Dedifferentiated amniotic fluid mesenchymal stem cell (primary cell): ENCODE results near the gene ZCCHC24.
"Not testable (repeated sequence)": the region's sequence is repeated elsewhere in the genome, so short reads cannot be mapped to it uniquely, and the experiment has no call there.

Experiments
- DNase-seq: peaks from one replicate; pipeline ENCODE4 v3.0.0-alpha.2; 2016; ENCODE audit errors: extremely low spot score

ZCCHC24 gene

DNA sequence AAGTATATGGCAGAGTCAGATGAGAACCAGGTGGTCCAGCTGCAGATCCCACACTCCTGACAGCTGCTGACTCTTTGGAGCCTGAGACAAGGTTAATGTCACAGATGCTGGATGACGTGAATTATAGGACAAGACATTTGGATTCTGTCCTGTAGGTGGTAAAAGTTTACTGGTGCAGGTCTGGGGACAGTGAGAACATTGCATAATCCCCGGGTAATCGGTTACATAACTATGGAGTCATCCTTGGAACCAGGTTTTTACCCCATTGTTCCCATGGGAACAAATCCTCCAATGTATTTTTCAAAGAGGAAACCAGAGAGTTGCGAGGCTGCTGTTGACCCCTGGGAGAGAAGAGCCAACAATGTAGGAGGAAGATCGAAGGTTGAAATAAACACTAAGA is 27.5 kb upstream of the ZCCHC24 start:
- DNase-seq: no peak

DNA sequence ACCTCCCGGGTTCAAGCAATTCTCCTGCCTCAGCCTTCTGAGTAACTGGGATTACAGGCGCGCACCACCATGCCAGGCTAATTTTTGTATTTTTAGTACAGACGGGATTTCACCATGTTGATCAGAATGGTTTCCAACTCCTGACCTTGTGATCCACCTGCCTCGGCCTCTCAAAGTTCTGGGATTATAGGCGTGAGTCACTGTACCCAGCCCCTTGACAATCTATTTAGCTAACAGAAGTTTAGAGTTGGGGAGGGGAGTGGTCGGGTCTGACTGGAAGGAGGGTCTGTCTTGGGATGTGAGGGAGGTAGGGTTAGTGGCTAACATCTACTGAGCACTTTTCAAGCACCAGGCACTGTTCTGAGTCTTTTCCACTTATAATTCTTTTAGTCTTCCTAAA is 27.0 kb upstream of the ZCCHC24 start:
- no peak for DNase-seq

DNA sequence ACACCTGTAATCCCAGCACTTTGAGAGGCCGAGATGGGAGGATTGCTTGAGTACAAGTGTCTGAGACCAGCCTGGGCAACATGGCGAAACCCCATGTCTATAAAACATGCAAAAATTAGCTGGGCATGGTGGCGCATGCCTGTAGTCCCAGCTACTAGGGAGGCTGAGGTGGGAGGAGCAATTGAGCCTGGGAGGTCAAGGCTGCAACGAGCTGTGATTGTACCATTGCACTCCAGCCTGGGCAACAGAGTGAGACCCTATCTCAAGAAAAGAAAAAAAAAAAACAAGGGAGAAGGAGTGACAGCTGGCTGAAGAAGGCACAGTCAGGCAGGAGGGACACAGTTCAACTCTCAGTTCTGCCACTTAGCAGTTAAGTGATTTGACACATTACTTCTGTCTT is 26.4 kb upstream of the ZCCHC24 start:
- DNase-seq: no peak

DNA sequence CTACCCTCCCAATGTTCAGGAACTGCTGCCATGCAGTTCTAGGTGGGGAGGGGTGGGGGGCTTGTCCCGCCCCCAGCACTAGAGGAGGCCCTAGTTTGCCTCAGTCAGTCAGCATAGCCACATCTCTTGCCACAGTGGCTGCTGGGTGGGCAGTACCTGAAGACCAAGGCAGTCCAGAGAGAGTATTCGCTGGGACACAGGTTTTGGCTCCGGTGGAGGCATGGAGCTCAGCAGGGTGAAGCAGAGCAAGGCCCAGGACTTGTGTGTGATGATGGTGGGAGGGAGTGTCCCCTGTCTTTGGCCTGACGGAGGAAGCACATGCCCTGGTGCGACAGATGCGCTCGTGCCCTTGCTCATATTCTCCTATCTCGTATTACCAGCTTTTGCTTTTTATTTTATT is 24.7 kb upstream of the ZCCHC24 start:
- DNase-seq: no peak

DNA sequence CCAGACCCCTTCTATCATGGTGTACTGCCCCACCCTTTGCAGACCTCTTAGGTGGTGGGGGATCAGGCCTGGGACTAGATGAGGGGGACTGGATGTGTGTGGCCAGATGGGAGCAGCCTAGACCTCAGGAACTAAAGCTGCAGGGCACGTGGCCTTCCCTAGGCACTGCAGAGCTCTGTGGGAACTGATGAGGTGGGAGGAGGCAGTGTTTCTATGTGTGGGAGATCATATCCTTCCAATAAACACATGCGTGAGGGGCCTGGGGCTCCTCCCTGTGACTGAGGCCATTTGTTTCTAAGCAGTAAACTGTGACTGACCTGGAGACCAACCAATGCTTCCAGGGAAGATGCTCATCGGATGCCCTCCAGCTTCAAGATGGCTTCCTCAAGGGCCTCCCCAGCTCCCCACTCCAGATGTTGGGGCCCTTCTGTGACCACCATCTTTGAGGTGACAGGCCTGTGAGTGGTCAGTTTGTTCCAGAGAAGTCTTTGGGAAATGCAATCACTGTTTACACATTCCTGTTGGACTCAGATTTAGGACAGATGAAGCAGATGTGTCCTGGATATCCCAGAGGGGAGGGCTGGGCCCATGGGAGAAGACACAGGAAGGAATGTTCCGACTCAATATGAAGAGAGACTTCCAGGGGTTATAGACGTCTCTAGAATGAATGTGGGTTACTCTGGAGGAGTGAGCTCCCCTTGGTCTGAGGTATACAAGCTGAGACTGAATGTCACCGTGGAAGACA is 23.6 kb upstream of the ZCCHC24 start:
- DNase-seq: no peak

DNA sequence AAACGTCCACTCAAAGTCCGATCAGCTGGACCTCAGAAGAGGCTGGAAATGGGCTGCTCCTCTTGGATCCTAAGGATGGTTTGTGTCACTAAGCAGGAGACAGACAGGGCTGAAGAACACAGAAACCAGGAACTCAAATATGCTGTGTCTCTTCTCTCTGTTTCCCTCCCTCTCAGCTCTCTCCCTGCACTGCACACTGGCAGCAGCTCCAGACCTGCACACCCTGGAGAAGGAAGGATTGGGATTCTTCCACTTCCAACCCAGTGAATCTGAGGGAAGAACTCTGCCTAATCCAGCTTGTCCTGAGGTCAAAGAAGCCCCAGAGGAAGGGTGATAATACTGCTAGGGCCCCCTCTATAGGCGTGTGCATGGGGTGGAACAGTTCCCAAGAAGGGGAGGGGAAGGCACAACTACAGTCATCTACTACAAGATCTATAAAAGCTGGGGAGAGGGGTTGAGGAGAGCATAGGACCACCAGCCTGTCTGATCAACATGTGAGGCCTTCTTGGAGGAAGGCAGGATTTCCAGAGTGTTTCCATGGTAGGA is 22.7 kb upstream of the ZCCHC24 start:
- no peak for DNase-seq

DNA sequence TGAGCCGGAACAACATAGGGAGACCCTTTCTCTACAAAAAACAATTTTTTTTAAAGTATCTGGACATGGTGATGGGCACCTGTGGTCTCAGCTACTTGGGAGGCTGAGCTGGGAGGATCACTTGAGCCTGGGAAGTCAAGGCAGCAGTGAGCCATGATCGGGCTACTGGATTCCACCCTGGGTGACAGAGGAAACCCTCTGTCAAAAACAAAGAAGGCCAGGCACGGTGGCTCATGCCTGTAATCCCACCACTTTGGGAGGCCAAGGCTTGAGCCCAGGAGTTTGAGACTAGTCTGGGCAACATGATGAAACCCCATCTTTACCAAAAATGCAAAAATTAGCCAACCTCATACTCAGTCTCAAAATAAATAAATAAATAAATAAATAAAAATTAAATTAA is 19.9 kb upstream of the ZCCHC24 start:
- no peak for DNase-seq

GRCh38 chr10:79463578-79464496 is 18.4 kb upstream of the ZCCHC24 start:
- no peak for DNase-seq

DNA sequence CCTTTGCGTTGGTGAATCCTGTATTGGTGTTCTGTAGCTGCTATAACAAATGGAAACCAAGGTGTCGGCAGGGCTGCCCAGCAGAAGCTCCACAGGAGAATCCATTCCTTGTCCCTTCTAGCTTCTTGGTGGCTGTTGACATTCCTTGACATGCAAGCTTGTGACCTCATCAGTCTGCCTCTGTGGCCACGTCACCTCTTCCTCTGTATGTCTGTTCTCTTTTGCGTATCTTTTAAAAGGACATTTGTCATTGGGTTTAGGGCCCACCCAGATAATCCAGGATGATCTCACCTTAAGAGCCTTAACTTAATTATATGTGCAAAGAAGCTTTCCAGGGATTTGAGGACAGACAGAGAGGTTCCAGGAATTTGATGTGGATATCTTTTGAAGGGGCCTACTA is 15.3 kb upstream of the ZCCHC24 start:
- DNase-seq: no peak

- no peak for DNase-seq
Measured at GRCh38 chr10:79459243-79459642, 13.8 kb upstream of the ZCCHC24 start.

DNA sequence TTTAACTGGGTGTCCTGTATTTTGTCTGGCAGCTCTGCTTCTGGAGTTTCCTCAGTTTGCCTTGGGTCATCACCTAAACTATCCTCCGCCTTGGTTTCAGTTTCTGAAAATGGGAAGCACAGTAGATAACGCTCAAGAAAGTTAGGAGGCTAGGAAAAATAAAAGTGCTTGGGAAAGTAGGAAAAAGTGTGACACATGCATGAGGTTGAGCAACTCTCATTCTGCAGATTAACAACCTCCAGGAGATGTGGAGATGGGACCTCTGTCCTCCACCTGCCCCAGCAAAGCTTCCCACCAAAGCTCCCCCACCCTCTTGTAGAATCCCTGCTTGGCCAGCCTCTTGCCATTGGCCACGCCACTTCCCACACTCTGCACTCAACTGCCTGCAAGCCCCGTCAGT is 13.1 kb upstream of the ZCCHC24 start:
- no peak for DNase-seq

DNA sequence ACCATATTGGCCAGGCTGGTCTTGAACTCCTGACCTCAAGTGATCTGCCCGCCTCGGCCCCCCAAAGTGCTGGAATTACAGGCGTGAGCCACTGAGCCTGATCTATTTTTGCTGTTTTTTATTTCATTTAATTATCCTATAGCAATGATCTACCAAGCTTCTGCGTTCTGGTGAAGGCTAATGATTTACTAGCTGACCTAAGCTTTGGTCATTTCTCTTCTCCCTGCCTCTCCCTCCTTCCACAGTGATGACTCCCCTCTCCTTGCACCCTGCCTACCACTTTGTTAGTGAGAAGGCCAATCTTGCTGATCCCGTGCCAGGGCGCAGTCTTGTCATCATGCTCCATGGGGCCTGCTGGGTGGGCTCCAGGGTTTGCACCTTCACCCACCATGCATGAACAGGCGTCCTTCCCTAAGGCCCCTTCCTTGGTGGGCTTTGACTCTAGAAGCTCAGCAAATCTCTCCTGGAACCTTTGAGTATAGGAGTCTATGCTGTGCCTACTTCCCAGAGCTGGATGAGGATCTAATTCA is 11.9 kb upstream of the ZCCHC24 start:
- DNase-seq: no peak

DNA sequence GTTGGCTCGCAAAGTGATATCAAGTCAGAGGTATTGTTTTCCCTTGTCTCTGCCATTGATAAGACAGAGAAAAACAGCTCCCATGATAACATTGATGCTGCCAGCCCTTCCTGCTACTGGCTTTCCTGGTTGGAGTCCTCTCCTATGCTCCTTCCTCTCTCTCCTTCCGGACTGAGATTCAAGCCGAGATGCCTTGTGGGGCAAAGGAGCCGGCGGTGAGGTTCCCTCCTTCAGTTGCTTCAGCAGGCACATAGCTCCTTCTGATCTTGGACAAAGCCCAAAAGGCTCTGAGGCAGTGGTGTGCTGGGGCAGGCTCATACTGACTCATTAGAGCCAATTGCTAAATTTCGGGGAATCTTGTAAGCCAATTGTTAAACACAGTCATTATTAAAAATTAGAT is 8.8 kb upstream of the ZCCHC24 start:
- DNase-seq: peak; percentile 43

GRCh38 chr10:79453392-79453791 is 8.0 kb upstream of the ZCCHC24 start:
- DNase-seq: no peak

DNA sequence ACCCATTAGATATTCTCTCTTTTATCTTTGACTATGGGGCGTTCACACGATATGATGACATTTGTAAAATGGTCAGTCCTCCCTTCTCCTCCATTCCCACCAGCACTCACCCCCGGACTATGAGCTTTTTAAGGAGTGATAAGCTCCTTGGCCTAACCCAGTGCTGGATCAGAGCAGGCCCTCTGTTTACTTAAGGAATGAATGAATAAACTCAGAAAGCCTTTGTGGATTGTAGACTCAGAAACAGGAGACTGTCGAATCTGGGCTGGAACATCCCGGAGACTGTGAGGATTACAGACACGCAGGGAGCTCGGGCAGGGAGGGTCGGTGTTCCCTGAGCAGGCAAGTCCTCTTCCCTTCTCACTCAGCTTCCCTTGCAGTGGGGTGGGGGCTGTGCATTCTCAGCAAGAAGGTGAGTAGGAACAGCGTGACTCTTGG is 6.8 kb upstream of the ZCCHC24 start:
- no peak for DNase-seq

GRCh38 chr10:79451046-79451699 is 5.7 kb upstream of the ZCCHC24 start:
- DNase-seq: no peak

DNA sequence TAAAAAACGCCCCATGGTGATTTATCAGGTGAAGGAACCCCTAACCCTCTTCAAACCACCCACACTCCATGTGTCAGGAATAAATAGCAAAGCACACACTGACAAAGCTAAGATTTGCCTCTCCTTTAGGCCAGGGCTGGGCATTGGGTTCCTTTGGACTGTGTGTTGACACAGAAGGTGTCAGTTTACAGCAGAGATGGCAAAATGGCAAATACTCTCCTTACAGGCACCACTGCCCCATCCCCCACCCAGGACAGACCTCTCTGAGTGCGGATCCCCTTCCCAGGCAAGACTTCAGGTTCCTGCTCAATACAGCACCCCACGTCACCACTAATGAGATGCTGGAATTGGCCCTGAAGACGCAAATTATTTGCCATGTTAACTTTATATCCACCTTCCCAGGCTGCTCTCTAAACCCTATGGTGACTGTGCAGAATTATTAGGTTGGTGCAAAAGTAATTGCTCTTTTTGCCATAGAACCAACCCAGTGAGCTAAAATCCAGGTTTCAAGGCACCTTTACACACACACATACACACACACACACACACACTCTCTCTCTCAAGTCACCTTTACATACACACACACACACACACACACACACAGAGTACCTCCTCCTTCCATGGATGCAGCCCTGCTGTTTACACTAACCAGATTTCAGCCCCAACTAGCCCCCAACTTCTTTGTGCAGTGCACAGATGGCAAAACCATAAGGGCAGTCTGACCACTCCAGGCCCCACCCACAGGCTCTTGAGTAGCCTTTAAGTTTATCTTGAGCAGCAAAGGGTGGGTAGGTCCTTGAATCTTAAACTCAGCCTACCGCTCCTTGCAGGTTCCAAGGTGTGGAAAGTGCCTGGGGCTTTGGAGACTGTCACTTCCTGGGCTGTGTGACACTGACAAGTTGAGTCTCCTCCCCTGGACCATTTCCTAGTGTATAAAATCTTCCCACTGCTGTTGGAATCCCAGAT is 4.0 kb upstream of the ZCCHC24 start:
- no peak for DNase-seq

GRCh38 chr10:79448732-79449049 is 3.3 kb upstream of the ZCCHC24 start:
- no peak for DNase-seq

- DNase-seq: no peak
Measured at GRCh38 chr10:79447911-79448731, 2.7 kb upstream of the ZCCHC24 start.

DNA sequence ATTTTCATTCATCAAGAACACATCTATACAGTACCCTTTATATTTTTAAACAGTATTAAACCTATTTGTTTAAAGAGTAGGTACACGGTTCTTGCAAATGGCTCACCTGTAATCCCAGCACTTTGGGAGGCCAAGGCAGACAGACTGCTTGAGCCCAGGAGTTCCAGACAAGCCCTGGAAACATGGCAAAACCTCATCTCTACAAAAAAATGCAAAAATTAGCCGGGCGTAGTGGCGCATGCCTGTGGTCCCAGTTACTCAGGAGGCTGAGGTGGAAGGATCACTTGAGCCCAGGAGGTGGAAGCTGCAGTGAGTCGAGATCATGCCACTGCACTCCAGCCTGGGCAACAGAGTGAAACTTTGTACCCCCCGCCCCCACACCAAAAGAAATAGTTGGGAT is 1.8 kb upstream of the ZCCHC24 start:
- not testable (repeated sequence) for DNase-seq
